ENCODE data around the gene CDHR5.

CDHR5 gene

DNA sequence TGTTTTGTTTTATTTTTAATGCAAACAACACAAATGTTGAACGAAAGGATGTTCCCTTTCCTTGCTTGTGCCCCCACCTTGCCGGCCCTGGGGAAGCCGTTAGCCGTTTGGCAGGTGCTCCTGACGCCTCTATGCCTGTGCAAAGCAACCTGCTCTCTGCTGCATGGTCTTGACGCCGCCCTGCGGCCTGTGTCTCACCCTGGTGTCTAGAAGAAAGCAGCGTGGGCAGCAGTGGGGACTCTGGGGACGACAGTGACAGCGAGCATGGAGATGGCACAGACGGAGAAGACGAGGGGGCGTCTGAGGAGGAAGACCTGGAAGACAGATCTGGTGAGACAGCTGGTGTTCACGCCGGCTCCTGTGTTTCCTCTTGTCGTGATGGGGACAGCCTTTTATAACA, 43.0 kb downstream of the CDHR5 start:
- DNase-seq = no peak

DNA sequence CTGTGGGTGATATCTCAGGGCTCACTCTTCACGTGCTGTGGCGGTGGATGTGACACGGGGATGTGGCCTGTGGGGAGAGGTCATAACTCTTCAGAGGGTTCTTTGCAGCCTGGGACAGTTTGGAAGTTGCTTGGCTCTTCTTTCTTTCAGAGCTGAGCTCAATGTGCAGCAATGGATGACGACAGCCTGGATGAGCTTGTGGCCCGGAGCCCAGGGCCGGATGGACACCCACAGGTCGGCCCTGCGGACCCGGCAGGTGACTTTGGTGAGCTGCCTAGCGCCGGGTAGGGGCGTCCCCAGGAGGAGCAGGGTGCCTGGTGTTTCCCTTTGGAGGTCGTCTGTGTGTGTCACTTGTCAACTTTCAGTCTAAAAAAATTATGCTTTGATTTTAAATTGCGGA, 43.4 kb downstream of the CDHR5 start:
- no peak for DNase-seq

DNA sequence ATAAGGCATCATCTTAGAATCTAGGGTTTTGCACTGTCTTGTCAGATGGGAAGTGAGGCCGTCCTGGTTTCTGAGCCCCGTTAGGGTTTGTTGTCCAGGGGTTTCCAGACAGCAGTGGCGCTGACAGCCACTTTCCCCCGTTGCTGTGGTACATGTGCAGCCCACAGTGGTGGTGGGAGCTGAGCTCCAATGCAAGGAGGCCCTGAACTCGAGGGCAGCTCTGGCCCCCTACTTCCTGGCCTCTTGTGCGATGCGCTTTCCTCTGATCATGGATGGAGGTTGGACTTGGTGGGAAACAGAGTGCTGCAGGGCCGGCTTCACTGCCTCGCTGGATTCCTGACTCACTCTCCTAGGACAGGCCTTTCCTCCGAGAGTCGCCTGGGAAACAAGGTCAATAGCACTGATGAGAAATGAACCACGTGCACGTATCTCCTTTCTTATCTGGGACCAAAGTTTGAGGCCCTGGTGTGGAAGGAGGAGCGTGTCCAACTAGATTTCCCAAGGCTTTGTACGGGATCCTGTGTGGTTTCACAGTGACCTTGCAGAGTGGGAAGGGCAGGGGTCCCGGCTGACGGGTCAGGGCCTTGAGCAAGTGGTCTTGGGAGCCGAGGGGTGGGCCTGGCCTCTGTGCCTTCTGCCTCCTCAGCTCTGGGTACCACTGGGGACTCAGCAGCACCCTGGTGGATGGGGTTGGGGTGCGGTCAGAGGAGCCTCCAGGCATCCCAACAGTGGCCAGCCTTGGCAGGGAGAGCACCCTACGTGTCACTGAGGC, 44.7 kb downstream of the CDHR5 start:
- no peak for DNase-seq

DNA sequence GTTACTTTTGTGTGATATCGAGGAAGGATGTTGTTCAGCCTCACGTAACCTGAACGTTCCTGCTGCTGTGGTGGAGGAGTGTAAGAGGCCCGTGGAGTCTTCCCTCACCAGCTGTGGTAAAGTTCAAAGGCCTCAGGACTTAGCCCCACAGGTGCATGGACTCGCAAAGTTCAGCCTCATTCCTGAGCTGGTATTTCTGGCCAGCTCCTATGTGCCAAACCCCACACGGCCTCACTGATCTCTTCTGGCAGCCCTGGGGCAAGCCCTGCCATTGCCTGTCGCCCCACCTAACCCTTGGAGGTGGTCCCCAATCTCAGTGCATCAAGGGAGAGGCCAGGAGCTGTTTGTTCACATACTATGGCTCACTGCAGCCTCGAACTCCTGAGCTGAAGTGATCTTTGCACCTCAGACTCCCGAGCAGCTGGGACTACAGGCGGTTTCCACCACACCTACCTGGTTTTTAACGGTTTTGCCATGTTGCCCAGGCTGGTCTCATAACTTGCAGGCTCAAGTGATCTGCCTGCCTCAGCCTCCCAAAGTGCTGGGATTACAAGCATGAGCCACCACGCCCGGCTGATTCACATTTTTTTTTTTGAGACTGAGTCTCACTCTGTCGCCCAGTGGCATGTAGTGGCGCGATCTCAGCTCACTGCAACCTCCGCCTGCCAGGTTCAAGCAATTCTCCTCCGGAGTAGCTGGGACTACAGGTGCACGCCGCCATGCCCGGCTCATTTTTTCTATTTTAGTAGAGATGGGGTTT, 46.3 kb downstream of the CDHR5 start:
- no peak for DNase-seq

DNA sequence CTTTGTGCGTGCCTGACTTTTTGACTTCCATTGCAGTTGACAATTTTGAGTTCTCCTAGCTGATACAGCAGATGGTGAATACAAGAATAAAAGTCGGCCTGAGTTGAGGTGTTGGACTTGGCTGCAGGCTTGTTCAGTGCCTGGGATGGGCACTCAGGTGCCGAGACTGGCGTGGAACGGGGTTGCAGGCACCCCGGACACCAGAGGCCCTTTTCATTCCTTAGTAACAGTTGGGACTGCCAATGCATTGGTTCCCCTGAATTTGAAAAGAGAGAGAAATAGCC, 47.2 kb downstream of the CDHR5 start:
- DNase-seq = no peak

DNA sequence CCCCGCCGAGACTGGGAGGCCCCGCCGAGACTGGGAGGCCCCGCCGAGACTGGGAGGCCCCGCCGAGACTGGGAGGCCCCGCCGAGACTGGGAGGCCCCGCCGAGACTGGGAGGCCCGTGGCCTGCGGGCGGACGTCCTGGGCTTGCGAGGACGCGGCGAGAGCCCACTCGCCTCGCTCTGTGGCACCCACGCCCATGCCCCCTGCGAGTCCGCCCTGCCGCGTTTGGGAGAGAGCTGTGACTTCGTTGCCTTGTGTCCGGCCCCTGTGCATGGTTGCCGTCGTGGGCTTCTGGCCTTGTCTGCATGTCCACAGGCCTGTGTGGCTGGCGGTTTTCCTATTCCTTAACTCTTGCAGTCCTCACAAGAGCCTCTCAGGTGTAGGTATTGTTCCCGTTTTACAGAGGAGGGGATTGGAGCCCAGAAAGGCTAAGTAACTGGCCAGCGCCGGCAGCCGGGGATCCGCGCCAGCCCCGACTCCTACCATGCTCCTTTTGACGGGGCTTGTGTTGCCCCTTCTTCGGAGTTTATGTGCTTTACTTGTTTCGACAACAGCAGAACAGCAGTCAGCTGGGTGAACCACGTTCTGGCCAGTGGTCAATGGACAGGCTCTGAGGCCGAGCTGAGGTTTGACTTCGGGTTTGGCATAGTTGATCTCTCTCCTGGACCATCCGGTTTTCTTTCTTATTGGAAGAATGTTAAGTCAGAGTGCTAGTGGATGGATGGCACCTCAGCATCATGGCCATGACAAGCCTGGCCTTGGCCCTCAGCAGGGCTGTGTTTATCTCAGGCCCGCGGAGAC, 47.7 kb downstream of the CDHR5 start:
- DNase-seq = no peak

DNA sequence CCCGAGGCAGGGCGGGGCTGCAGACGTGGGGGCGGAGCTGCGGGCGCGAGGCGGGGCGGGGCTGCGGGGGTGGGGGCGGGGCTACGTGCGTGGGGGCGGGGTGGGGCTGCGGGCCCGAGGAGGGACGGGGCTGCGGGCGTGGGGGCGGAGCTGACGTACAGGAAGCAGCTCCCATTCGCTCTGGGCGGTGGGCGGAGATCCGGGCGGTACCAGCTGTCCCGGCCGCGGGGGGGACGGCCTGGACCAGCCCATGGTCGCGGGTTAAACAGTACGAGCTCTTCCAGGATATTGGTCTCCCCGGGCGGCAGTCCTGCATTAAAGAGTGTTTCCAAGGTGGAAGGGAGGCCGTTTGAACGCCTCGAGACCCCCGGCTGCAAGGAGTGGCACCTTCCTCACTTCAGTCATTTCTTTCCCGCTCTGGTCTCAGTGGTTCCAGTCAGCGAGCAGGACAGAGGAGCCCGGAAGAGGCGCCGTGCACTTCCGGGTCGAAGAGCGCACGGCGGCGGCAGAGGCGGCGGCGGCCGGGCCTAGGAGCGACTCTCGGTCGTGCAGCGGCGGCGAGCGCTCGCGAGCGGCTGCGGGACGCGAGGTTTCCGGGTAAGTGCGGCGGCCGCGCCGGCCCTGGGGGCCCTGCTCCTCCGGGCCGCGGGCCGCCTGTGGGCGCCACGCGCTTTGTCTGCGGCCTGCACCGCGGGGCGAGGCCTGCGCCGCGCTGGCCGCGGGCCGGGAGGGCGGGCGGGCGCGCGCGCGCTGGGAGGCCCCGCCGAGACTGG, 48.6 kb downstream of the CDHR5 start, which contains the start of gene PHRF1:
TSS of gene PHRF1 (plus strand) at position 475 of the 773 bp plus-strand sequence. CDS start 5,043 bp downstream, outside the sequence.
- peak; percentile 97 for DNase-seq

DNA sequence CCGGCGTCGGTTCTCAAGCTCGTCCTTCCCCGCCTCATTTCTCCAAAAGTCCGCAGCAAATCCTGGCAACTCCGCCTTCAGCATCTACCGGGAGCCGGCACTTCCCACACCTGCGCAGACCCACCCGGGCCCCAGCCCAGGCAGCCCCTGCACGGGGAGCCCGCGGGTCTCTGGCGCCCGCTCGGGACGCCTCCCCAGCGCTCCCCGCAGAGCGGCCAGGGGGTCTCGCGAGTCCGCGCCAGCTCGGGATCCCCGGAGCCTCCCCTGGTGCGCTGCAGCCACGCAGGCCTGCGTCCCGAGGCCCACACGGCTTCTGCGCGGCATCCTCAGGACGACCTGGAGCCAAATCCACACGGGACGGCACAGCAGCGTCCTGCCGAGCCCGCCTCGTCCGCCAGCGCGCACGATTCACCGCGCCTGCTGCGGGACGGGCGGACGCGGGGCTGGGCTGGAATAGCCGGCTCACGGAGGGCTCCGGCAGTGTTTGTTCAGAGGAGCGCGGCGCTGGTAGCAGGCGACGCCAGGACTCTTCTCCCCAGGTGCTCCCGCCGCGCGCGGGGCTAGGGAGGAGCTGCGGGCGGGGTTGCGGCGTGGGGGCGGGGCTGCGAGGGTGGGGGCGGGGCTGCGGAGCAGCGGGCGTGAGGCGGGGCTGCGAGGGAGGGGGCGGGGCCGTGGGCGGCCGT, 49.3 kb downstream of the CDHR5 start:
- DNase-seq = peak; percentile 40

DNA sequence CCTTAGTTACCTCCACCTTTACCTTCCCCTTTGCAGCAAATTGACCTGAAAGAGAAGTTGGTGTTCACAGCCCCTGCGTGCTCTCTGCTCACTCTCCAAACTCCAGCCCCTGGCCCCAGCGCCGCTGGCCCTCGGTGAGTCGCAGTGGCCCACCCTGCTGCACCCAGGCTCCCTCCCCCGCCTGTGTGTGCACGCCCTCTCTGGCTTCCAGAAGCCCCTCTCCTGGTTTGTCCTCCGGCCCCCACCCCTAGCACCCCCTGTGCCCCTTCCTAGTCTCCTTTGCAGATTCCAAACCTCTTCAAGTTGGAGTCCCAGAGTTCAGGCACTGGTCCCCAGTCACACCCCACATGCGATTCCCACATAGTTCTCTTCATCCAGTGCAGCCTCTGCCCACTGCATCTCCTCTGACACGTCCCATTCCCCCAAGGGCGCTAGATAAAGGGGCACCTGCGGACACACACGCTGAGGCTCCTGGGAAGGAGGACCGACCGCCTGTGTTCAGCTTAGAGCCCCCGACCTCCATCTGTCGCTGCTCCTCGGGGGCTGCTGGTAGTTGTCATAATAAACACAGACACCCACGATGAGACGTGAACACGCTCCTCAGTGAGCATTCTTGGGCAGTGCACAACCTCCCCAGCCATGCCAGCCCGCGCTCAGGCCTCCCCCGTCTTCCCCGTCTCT, 50.0 kb downstream of the CDHR5 start:
- DNase-seq = no peak

DNA sequence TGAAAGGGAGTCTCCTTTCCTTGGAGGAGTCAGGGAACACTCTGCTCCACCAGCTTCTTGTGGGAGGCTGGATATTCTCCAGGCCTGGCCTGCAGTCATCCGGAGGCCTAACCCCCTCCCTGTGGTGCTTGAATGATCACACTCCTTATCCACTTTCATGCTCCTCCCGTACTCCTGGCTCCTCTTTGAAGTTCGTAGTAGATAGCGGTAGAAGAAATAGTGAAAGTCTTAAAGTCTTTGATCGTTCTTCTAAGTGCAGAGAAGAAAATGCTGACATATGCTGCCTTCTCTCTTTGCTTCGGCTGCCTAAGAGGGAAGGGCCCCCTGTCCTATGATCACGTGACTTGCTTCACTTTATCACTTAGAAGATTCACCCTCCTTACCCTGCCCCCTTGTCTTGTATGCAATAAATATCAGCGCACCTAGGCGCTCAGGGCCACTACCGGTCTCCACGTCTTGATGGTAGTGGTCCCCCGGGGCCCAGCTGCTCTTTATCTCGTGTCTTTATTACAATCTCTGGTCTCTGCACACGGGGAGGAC, 50.7 kb downstream of the CDHR5 start:
- peak; percentile 19 for DNase-seq

DNA sequence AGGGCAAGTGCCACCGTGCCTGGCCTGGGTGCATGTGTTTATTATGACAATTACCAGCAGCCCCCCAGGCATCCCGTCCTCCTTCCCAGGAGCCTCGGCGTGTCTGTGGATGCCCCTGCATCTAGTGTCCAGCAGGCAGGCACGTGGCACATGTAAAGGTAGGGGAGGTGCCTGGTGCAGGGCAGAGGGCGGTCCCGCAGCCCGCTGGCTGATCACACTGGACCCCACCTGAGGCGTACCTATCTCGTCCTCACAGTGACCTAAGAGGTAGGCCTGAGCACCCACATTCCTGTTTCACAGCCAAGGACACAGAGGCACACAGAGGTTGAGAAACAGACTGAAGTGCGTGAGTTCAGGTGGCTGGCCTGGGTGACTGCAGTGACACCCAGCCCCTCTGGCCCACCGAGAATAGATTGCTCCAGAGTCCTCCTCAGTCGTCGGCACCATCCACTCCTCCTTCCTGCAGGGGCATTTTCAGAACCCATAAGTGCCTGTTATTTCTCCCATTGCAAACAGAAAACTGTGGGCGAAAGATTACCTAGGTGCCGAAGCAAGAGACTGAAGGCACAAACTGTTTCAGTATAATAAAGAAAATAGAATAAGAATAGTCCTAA, 51.5 kb downstream of the CDHR5 start:
- no peak for DNase-seq

DNA sequence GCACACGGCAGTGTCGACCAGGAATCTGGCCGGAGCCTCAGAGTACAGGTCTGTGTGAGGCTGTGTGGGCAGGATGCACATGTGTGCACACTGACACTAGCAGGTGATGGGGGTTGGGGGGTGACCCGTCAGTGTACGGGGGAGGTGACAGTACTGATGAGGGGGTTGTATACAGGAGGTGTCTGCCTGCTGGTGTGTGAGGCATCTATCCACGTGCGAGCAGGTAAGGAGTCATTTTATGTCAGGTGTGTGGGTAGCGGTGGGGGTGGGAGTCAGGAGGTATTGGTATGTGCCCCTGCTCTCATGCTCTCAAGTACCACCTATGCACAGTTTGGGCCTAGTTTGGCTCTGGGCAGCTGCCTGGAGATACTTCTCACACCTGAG, 53.0 kb downstream of the CDHR5 start:
- DNase-seq = no peak

DNA sequence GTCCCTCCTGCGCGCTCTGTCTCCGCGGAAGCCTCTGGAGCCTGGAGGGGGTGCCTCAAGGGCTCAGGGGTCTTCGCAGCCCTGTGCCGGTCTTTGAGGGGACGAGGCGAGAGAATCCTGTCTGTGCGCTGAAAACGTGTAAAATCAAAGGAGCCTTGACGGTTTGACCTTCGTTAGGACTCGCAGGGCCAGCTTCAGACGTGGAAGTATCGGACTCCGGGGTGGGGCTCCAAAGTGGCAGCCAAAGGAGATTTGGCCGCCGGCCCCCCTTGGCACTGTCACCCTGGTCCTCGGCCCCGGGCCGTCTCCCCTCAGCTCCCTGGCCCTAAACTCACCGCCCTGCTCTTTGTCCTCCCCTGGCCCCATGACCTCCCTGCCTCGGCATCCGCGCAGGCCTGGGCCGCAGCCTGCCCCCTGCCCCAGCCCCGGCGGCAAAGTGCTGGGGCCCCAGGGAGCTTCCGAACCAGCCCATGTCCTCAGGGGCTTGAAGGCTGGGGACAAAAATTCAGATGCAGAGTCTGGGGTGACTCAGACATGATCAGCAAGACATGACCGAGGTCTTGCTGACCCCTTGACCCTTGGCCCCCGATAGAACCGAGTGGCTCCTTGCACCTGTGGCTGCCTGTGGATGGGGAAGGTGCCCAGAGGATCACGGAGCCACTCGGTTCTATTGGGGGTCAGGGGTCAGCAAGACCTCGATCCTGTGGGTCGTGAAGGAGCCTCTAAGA, 55.4 kb downstream of the CDHR5 start:
- DNase-seq = no peak

DNA sequence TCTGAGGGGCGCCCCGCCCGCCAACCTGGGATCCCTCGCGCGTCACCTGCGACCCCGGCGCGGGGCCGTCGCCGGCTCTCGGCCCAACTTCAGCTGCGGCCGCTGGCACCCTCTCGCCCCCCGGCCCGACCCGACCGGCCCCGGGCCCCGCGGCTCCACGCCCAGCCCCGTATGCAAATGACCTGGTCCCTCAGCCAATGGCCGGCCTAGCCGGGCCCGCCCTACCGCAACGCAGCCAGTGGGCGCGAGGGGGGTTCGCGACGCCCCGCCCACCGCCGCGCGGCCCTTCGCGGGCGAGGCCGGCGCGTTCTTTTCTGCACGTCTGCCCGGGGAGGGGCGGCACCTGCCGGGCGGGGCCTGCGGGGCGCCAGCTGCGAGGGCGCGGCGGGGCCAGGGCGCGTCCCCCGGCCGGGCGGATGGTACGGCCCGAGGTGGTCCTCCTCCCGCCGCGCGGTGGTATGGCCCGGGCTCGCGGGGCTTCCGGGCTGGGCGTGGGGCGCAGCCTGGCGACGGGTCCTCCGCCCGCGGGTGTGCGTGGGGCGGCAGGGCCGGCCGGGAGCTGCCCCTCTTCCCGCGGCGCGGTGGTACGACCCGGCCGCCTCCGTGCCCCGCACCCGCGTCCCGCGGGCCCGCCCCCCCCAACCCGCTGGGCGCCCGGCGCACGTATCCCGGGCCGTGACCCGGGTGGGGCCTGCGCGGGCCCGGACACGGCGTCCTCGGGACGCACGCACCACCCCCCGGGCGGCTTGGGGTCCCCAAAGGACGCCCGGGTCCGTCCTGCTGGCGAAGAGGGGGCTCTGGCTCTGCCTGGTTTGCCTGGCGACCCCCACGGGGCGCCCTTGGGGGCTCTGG, 56.2 kb downstream of the CDHR5 start:
- DNase-seq = peak; percentile 95

DNA sequence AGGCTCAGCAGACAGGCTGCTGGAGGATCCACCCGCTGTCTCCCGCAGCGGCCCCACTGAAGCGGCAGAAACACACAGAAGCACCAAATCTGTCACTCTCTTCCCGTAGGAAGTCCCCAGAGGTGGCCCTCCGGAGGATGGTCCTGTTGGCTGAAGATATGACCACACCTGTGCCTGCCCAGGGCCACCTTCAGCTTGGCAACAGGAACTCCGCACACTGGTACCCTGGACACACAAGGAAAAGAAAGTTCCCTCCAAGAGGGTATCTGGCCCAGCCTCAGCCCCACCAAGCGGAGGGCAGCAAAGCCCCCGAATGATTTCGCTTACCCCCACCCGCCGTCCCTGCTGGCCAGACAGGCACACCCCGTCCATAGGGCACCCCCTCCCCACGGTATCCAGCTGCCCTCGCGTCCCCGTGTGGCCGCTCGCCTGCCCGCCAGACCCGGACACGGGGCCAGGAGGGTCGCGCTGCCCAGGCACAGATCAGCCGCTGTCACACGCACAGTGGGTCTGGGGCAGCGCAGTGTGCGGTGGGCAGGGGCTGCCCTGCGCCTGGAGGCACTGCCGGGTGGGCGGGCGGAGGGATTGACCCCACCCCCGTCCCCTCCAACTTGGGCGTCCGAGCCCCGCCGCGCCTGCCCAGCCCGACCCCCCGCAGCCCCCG, 57.0 kb downstream of the CDHR5 start:
- DNase-seq = no peak

DNA sequence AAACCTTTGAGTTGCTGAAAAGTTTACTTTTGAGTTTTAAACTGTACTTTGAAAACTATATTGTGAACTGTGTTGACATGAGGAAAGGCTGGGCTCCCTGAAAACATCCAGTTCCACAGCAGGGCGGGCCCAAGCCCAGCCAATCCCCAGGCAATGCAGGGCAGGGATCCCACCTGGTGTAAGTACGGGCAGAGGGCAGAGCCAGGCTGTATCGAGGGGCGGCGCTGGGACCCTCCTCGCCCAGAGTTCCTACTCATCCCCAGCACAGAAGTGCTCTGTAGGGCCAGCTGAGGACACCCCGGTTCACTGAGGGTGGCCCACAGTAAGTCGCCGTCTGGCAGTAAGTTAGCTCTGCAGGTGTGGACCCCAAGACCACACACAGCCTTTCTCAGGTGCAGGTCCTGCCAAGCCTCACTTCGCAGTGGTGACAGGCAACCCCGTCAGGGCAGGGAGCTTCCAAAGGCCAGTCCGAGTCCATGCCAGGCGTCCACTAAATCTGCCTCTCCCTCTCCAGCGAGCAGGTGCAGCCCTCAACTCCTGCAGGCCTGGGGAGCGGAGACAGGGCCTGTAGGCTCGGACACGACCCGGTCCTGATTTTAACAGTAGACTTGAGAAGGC, 57.6 kb downstream of the CDHR5 start:
- no peak for DNase-seq
